Measurements from ENCODE around the gene NIPSNAP2.
A peak's percentile ranks its signal among the peaks of the same experiment; 100 is the strongest.
"Not testable (repeated sequence)": the region's sequence is repeated elsewhere in the genome, so short reads cannot be mapped to it uniquely, and the experiment has no call there.

The NIPSNAP2 gene

GRCh38 chr7:55975988-55976633 is 11.7 kb downstream of the NIPSNAP2 start:
- no peak for DNase-seq (ENCODE audit: low read depth)

- DNase-seq (ENCODE audit: low read depth), result peak; percentile 55
These were observed 13.4 kb downstream of the NIPSNAP2 start for GRCh38 chr7:55977831-55978230.

- DNase-seq (ENCODE audit: low read depth), result no peak
These were observed 15.9 kb downstream of the NIPSNAP2 start for GRCh38 chr7:55980266-55980665.

- DNase-seq (ENCODE audit: low read depth), result no peak
These were observed 19.2 kb downstream of the NIPSNAP2 start for GRCh38 chr7:55983537-55983936.

GRCh38 chr7:55992346-55992745 is 28.0 kb downstream of the NIPSNAP2 start:
- no peak for DNase-seq (ENCODE audit: low read depth)

GRCh38 chr7:55996856-55997500 is 32.6 kb downstream of the NIPSNAP2 start:
- DNase-seq (ENCODE audit: low read depth), result no peak

GRCh38 chr7:56003749-56004148 is 39.4 kb downstream of the NIPSNAP2 start:
- DNase-seq (ENCODE audit: low read depth), result no peak

GRCh38 chr7:56007167-56007652 is 42.8 kb downstream of the NIPSNAP2 start:
- DNase-seq (ENCODE audit: low read depth), result no peak

- no peak for DNase-seq (ENCODE audit: low read depth)
These were observed 43.5 kb downstream of the NIPSNAP2 start for GRCh38 chr7:56007891-56008290.

- DNase-seq (ENCODE audit: low read depth), result no peak
These were observed 45.3 kb downstream of the NIPSNAP2 start for GRCh38 chr7:56009695-56010094.

- not testable (repeated sequence) for DNase-seq (ENCODE audit: low read depth)
These were observed 52.6 kb downstream of the NIPSNAP2 start for GRCh38 chr7:56017015-56017414.

GRCh38 chr7:56019501-56019900 is 55.1 kb downstream of the NIPSNAP2 start:
- DNase-seq (ENCODE audit: low read depth), result no peak

- no peak for DNase-seq (ENCODE audit: low read depth)
These were observed 59.1 kb downstream of the NIPSNAP2 start for GRCh38 chr7:56023500-56023899.

- DNase-seq (ENCODE audit: low read depth), result no peak
These were observed 62.2 kb downstream of the NIPSNAP2 start for GRCh38 chr7:56026538-56026937.

GRCh38 chr7:56028942-56029630 is 64.7 kb downstream of the NIPSNAP2 start:
- no peak for DNase-seq (ENCODE audit: low read depth)

- DNase-seq (ENCODE audit: low read depth), result no peak
These were observed 66.0 kb downstream of the NIPSNAP2 start for GRCh38 chr7:56030340-56030739.

GRCh38 chr7:56031556-56031955 is 67.2 kb downstream of the NIPSNAP2 start:
- not testable (repeated sequence) for DNase-seq (ENCODE audit: low read depth)

- DNase-seq (ENCODE audit: low read depth), result not testable (repeated sequence)
These were observed 68.2 kb downstream of the NIPSNAP2 start for GRCh38 chr7:56032578-56032977.

GRCh38 chr7:56033671-56034432 is 69.5 kb downstream of the NIPSNAP2 start:
- peak; percentile 34 for DNase-seq (ENCODE audit: low read depth)

GRCh38 chr7:56040730-56041129 is 76.3 kb downstream of the NIPSNAP2 start:
- DNase-seq (ENCODE audit: low read depth), result no peak

- DNase-seq (ENCODE audit: low read depth), result not testable (repeated sequence)
These were observed 81.4 kb downstream of the NIPSNAP2 start for GRCh38 chr7:56045758-56046157.

GRCh38 chr7:56046721-56047445 is 82.5 kb downstream of the NIPSNAP2 start:
- DNase-seq (ENCODE audit: low read depth), result peak; percentile 87

Data from GM04503 (cell line).